ENCODE measurements around the gene LSM6.

Gene LSM6

DNA sequence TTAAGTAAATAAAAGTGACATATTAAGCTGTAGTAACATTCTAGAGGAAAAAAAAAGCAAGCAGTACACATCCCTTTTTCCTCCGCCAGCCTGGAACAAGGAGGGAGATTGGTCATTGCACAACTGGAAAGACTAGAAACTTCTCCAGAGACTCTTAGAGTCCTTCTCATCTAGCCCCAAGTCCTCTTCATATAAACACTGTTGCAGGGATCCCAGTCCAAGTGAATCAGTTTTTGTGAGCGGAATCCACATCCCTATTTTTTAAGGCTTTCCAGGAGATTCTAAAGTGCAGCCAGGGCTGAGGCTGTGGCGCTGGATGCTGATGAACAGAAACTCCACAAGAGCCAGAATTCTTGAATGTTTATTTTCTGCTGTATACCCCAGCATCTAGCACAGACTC is 62.6 kb downstream of the LSM6 start:
- no peak overlapping the region for H3K4me3 ChIP-seq (replicated peaks; ENCODE audit: low read depth, low read length)
- TF ChIP-seq, protein P1, sequence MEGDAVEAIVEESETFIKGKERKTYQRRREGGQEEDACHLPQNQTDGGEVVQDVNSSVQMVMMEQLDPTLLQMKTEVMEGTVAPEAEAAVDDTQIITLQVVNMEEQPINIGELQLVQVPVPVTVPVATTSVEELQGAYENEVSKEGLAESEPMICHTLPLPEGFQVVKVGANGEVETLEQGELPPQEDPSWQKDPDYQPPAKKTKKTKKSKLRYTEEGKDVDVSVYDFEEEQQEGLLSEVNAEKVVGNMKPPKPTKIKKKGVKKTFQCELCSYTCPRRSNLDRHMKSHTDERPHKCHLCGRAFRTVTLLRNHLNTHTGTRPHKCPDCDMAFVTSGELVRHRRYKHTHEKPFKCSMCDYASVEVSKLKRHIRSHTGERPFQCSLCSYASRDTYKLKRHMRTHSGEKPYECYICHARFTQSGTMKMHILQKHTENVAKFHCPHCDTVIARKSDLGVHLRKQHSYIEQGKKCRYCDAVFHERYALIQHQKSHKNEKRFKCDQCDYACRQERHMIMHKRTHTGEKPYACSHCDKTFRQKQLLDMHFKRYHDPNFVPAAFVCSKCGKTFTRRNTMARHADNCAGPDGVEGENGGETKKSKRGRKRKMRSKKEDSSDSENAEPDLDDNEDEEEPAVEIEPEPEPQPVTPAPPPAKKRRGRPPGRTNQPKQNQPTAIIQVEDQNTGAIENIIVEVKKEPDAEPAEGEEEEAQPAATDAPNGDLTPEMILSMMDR (IDR thresholded peaks at IDR 0.05; ENCODE audit: low read length, missing control alignments), result no peak
- DNase-seq (ENCODE audit: low read depth), result no peak

Data from fibroblast of pulmonary artery (primary cell).